ENCODE results near the gene CCDC61.

Gene CCDC61

GRCh38 chr19:46016426-46017094, 21.3 kb downstream of the CCDC61 start:
- TF ChIP-seq GATA1 (IDR thresholded peaks at IDR 0.05; ENCODE audit: low read depth, low read length) (no peak), POLR2A (IDR thresholded peaks at IDR 0.05; ENCODE audit: low read length) (no peak)
- peak; percentile 83 to 92 for DNase-seq

GRCh38 chr19:46017095-46017429, 21.8 kb downstream of the CCDC61 start:
- TF ChIP-seq POLR2A (IDR thresholded peaks at IDR 0.05; ENCODE audit: low read length) (no peak), GATA1 (IDR thresholded peaks at IDR 0.05; ENCODE audit: low read depth, low read length) (no peak)

GRCh38 chr19:46017874-46018675, 22.8 kb downstream of the CCDC61 start:
- no peak for DNase-seq
- TF ChIP-seq POLR2A (IDR thresholded peaks at IDR 0.05; ENCODE audit: low read length): no peak
- no peak for TF ChIP-seq GATA1 (IDR thresholded peaks at IDR 0.05; ENCODE audit: low read depth, low read length)

More at GRCh38 chr19:46017095-46017429, 21.8 kb downstream of the CCDC61 start:
- DNase-seq: no peak

GRCh38 chr19:46018729-46019251, 23.5 kb downstream of the CCDC61 start:
- no peak for DNase-seq
- TF ChIP-seq GATA1 (IDR thresholded peaks at IDR 0.05; ENCODE audit: low read depth, low read length): no peak
- no peak for TF ChIP-seq POLR2A (IDR thresholded peaks at IDR 0.05; ENCODE audit: low read length)

GRCh38 chr19:46019270-46019669, 24.0 kb downstream of the CCDC61 start:
- DNase-seq: no peak
- no peak for TF ChIP-seq GATA1 (IDR thresholded peaks at IDR 0.05; ENCODE audit: low read depth, low read length)
- TF ChIP-seq POLR2A (IDR thresholded peaks at IDR 0.05; ENCODE audit: low read length): no peak

GRCh38 chr19:46020819-46021125, 25.5 kb downstream of the CCDC61 start:
- DNase-seq: no peak

GRCh38 chr19:46021531-46022041, 26.3 kb downstream of the CCDC61 start:
- no peak for DNase-seq
- TF ChIP-seq POLR2A (IDR thresholded peaks at IDR 0.05; ENCODE audit: low read length) (no peak), GATA1 (IDR thresholded peaks at IDR 0.05; ENCODE audit: low read depth, low read length) (no peak)

More at GRCh38 chr19:46020819-46021125, 25.5 kb downstream of the CCDC61 start:
- TF ChIP-seq POLR2A (IDR thresholded peaks at IDR 0.05; ENCODE audit: low read length) (no peak), GATA1 (IDR thresholded peaks at IDR 0.05; ENCODE audit: low read depth, low read length) (no peak)

GRCh38 chr19:46022061-46022430, 26.8 kb downstream of the CCDC61 start:
- DNase-seq: no peak
- no peak for TF ChIP-seq GATA1 (IDR thresholded peaks at IDR 0.05; ENCODE audit: low read depth, low read length)
- no peak for TF ChIP-seq POLR2A (IDR thresholded peaks at IDR 0.05; ENCODE audit: low read length)

- TF ChIP-seq POLR2A (IDR thresholded peaks at IDR 0.05; ENCODE audit: low read length) (no peak), GATA1 (IDR thresholded peaks at IDR 0.05; ENCODE audit: low read depth, low read length) (no peak)
- DNase-seq: no peak
Observed at GRCh38 chr19:46022431-46023310, 27.4 kb downstream of the CCDC61 start, which contains the start of gene PGLYRP1. TSS of gene PGLYRP1 (minus strand) at chr19:46023053. CDS start at chr19:46023021, 32 bp downstream.

GRCh38 chr19:46023311-46023779, 28.1 kb downstream of the CCDC61 start:
- TF ChIP-seq GATA1 (IDR thresholded peaks at IDR 0.05; ENCODE audit: low read depth, low read length) (no peak), POLR2A (IDR thresholded peaks at IDR 0.05; ENCODE audit: low read length) (no peak)
- no peak for DNase-seq

GRCh38 chr19:46025835-46026234, 30.6 kb downstream of the CCDC61 start:
- no peak for DNase-seq
- TF ChIP-seq POLR2A (IDR thresholded peaks at IDR 0.05; ENCODE audit: low read length) (no peak), GATA1 (IDR thresholded peaks at IDR 0.05; ENCODE audit: low read depth, low read length) (no peak)

- DNase-seq: no peak
- TF ChIP-seq POLR2A (IDR thresholded peaks at IDR 0.05; ENCODE audit: low read length): no peak
- TF ChIP-seq GATA1 (IDR thresholded peaks at IDR 0.05; ENCODE audit: low read depth, low read length): no peak
Observed at GRCh38 chr19:46030812-46031550, 35.7 kb downstream of the CCDC61 start.
